Panc1 (cell line): ENCODE data around the gene TNRC18.

Experiments
- POLR2AphosphoS5 ChIP-seq: IDR thresholded peaks from 2 replicates; pipeline ENCODE4 v1.6.1; 2012; ENCODE audit warnings: mild to moderate bottlenecking, low read depth, low read length, moderate library complexity
- TF ChIP-seq, protein P1 (sequence below): fragments of 450-650 bp; IDR thresholded peaks from 2 replicates; pipeline ENCODE4 v1.5.1; 2017; ENCODE audit warnings: mild to moderate bottlenecking
- TF ChIP-seq, protein P2 (sequence below), 2 experiments: IDR thresholded peaks; 2 replicates each; pipeline ENCODE4 v1.6.1; 2011 to 2012; ENCODE audit warnings: low read depth in 2 of 2, control low read depth in 1 of 2, low read length in 1 of 2, mild to moderate bottlenecking in 1 of 2, moderate library complexity in 1 of 2; ENCODE audit not compliant: insufficient read depth in 1 of 2

DNA sequence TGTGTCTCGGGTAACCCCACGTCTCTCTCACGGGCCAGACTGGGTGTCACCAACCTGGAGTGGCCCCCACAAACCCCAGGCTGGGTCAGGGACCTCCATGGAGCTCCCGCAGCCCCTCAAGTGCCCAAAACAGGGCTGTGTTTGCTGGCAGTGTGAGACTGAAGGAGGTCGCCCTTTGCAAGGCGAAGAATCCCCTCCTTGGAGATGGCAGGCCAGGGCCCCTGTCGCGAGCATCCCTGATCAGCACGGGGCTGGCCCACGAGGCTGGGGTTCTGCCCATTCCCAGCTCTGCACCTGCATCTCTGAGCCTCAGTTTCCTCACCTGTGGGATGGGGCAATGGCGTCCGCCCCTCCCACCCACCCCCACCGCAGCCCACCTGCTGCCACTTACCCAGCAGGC lies 78.5 kb downstream of the TNRC18 start:
- TF ChIP-seq, protein P1, sequence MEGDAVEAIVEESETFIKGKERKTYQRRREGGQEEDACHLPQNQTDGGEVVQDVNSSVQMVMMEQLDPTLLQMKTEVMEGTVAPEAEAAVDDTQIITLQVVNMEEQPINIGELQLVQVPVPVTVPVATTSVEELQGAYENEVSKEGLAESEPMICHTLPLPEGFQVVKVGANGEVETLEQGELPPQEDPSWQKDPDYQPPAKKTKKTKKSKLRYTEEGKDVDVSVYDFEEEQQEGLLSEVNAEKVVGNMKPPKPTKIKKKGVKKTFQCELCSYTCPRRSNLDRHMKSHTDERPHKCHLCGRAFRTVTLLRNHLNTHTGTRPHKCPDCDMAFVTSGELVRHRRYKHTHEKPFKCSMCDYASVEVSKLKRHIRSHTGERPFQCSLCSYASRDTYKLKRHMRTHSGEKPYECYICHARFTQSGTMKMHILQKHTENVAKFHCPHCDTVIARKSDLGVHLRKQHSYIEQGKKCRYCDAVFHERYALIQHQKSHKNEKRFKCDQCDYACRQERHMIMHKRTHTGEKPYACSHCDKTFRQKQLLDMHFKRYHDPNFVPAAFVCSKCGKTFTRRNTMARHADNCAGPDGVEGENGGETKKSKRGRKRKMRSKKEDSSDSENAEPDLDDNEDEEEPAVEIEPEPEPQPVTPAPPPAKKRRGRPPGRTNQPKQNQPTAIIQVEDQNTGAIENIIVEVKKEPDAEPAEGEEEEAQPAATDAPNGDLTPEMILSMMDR: no peak
- no peak for TF ChIP-seq POLR2AphosphoS5
- TF ChIP-seq, protein P2, sequence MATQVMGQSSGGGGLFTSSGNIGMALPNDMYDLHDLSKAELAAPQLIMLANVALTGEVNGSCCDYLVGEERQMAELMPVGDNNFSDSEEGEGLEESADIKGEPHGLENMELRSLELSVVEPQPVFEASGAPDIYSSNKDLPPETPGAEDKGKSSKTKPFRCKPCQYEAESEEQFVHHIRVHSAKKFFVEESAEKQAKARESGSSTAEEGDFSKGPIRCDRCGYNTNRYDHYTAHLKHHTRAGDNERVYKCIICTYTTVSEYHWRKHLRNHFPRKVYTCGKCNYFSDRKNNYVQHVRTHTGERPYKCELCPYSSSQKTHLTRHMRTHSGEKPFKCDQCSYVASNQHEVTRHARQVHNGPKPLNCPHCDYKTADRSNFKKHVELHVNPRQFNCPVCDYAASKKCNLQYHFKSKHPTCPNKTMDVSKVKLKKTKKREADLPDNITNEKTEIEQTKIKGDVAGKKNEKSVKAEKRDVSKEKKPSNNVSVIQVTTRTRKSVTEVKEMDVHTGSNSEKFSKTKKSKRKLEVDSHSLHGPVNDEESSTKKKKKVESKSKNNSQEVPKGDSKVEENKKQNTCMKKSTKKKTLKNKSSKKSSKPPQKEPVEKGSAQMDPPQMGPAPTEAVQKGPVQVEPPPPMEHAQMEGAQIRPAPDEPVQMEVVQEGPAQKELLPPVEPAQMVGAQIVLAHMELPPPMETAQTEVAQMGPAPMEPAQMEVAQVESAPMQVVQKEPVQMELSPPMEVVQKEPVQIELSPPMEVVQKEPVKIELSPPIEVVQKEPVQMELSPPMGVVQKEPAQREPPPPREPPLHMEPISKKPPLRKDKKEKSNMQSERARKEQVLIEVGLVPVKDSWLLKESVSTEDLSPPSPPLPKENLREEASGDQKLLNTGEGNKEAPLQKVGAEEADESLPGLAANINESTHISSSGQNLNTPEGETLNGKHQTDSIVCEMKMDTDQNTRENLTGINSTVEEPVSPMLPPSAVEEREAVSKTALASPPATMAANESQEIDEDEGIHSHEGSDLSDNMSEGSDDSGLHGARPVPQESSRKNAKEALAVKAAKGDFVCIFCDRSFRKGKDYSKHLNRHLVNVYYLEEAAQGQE (IDR thresholded peaks at IDR 0.05; ENCODE audit: insufficient read depth in 1 of 2, low read depth in 2 of 2, low read length in 1 of 2): no peak
